Lower leg skin (tissue), 4 donors: ENCODE measurements around the gene CASTOR1. TPM values are rescaled to one million over a fixed set of nuclear protein-coding genes. Genes with fewer than 3 reads are reported as not detected.

ENCODE experiments used
- DNase-seq, 2 donors: peaks; one replicate each; pipeline ENCODE4 v3.0.0-alpha.2; 2019; ENCODE audit warnings: low spot score in 2 of 2
- H3K4me3 ChIP-seq: fragments of 200-600 bp; sonication (generic); 2 replicates; pipeline ENCODE4 v1.5.1; 2017; ENCODE audit warnings: mild to moderate bottlenecking, low read depth; ENCODE audit not compliant: poor library complexity, severe bottlenecking
- CTCF ChIP-seq, 3 donors: fragments of 450-650 bp; IDR thresholded peaks; one replicate each; pipeline ENCODE4 v1.5.1; 2016; ENCODE audit warnings: antibody characterized with exemption in 3 of 3, mild to moderate bottlenecking in 3 of 3, moderate library complexity in 2 of 3
- POLR2A ChIP-seq, 2 donors: fragments of 450-650 bp; IDR thresholded peaks; one replicate each; pipeline ENCODE4 v1.6.1; 2016 to 2017; ENCODE audit warnings: antibody characterized with exemption in 2 of 2, mild to moderate bottlenecking in 1 of 2, moderate library complexity in 1 of 2
- WGBS, 2 donors: methylation state at CpG; one replicate each; pipeline ENCODE4 v1.1.5; 2018; 5-methylcytosine and 5-hydroxymethylcytosine counted together
- intact Hi-C: fragments of 100-400 bp; cut with DNase I; formaldehyde crosslinking; loops from one replicate; pipeline ENCODE4 v1.15.0; 2023; ENCODE audit warnings: low total_unique reads
- total RNA-seq, 4 donors: library from RNA; depleted of rRNA; stranded (reverse); fragments of >200 nt; gene quantifications; one replicate each; pipeline ENCODE4 v1.1.0, GENCODE V29; 2016

The CASTOR1 gene
- total RNA-seq, 4 donors from 2014 or later = 16.3 to 38.1 (median 22.6) TPM

GRCh38 chr22:30240541-30241417 lies 48.5 kb downstream of the CASTOR1 start:
- no peak for TF ChIP-seq CTCF (IDR thresholded peaks at IDR 0.05)
- TF ChIP-seq POLR2A (IDR thresholded peaks at IDR 0.05) = no peak
- DNase-seq = no peak
- intact Hi-C loops = no loop called here
- H3K4me3 ChIP-seq = no peak overlapping the region
- 75 to 78% methylated on average over 24 of the region's 24 CpGs for WGBS, 2 donors

DNA sequence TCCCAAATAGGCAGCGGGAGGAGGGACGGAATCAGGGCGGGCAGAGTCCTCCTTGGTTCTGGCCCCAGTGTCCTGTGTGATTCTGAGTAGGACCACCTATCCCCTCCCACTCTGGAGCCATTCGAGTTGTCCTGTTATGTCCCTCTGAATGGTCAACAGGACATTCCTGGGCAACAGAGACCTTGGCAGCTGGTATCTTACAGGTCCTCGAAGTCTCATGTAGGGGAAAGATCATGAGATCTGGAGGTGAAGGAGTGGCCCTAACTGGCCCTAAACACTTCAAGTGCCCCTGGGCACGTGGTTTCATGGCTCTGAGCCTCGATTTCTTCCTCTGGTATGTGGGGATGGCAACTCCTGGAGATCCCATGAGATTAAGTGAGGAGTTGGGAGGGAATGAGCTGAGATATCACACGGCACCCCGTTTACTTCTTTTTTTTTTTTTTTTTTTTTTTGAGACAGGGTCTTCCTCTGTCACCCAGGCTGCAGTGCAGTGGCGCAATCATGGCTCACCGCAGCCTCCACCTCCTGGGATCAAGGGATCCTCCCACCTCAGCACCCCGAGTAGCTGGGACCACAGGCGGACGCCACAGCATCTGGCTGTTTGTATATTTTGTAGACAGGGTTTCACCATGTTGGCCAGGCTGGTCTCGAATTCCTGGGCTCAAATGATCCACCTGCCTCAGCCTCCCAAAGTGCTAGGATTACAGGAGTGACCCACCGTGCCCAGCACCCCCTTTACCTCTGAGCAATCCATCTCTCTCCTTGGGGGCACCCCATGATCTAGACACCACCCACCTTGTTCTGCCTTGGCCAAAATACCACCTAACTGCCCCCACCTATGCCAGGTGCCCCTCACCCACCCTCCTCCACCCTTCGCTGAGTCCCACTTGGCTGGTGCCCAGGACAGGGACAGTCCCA lies 49.6 kb downstream of the CASTOR1 start:
- no peak overlapping the region for H3K4me3 ChIP-seq
- WGBS, 2 donors = 80 to 83% methylated on average over 17 of the region's 17 CpGs
- intact Hi-C loops = no loop called here
- DNase-seq = no peak
- no peak for TF ChIP-seq POLR2A (IDR thresholded peaks at IDR 0.05)
- TF ChIP-seq CTCF (IDR thresholded peaks at IDR 0.05) = no peak

DNA sequence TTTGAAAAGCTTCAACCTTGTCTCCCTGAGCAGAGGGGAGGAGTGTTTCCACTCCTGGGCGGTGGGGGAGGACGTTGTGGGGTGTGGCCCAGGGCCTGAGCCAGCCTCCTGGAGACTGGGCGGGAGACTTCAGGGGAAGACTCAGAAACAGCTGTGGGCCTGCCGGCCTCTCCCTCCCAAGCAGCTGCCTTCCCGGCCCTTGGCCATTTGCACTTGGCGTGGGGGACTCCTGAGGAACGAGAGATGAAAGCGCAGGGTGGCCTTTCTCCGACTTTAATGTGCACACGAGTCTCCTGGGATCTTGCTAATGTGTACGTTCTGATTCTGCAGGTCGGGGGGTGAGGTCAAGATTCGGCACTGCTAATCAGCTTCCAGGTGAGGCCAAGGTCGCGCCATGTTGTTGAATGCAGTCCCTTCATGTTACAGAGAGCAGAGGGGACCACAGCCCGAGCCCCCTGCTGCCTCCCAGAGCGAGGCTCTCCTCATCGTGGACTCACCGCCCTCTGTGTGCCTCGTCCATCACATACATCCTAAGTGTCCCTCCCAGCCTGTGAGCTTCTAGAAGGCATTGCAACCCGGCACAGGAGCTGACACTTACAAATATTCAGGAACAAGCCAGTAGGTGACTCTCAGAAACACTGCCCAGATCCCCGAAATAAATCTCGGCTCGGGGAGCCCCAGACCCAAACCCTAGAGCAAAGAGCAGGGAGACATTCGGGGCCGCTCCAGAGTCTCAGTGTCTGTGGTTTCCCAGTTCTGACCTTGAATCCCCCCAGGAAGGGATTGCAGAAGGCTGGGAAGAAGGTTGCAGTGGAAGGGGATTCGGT lies 50.4 kb downstream of the CASTOR1 start:
- 63 to 66% methylated on average over 22 to 26 of the region's 27 CpGs for WGBS, 2 donors
- TF ChIP-seq POLR2A (IDR thresholded peaks at IDR 0.05) = no peak
- TF ChIP-seq CTCF (IDR thresholded peaks at IDR 0.05) = no peak
- DNase-seq = no peak
- intact Hi-C loops = no loop called here
- no peak overlapping the region for H3K4me3 ChIP-seq

DNA sequence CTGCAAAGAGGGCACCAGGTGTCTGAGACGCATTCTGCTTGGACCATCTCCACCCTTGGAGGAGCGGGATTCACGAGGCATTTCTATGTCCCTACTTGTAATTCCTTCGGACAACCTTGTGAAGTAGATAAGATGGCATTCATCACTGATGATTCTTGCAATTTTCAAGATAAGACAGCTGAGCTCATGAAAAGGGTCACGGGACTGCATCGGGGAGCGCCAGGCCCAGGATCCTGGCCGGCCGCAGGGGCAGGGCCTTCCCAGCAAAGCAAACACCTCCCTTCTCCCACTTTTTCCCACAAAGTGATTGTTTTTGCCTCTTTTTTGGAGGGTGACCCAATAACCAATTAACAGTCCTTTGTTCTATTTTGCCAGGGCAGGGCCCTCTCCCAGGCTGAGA lies 51.2 kb downstream of the CASTOR1 start:
- WGBS, 2 donors = 82 to 88% methylated on average over 9 of the region's 9 CpGs
- no peak overlapping the region for H3K4me3 ChIP-seq
- intact Hi-C loops = no loop called here
- DNase-seq = no peak
- no peak for TF ChIP-seq POLR2A (IDR thresholded peaks at IDR 0.05)
- no peak for TF ChIP-seq CTCF (IDR thresholded peaks at IDR 0.05)

DNA sequence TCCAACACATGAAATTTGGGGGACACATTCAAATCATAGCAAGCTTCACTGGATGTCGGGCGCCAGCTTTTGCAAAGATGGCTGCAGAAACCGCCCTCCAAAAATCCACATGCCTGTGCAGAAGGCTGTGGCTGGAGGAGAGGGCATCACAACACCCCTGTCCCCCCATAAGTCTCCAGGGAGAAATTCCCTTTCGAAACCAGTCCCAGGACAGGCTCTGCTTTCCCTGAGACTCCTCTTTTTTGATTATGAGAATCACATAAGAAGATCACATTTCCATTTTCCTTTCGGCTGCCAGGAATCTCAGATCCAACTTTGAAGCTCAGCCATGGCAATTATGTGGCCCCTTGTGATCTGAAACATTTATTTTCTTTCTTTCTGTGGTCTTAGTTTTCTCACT lies 52.4 kb downstream of the CASTOR1 start:
- DNase-seq = no peak
- H3K4me3 ChIP-seq = no peak overlapping the region
- intact Hi-C loops = no loop called here
- 96 to 98% methylated on average over 5 of the region's 5 CpGs for WGBS, 2 donors
- TF ChIP-seq CTCF (IDR thresholded peaks at IDR 0.05) (no peak), POLR2A (IDR thresholded peaks at IDR 0.05) (no peak)
